GM18868 (cell line): ENCODE data around the gene C11orf97.
"Not testable (repeated sequence)": the region's sequence is repeated elsewhere in the genome, so short reads cannot be mapped to it uniquely, and the experiment has no call there.

ENCODE experiments used
- ATAC-seq: cut with Tn5 transposase; IDR thresholded peaks from one replicate; pipeline ENCODE4 v1.9.1; 2021; ENCODE audit warnings: mild to moderate bottlenecking, moderate library complexity; ENCODE audit not compliant: unreplicated experiment

Gene C11orf97

DNA sequence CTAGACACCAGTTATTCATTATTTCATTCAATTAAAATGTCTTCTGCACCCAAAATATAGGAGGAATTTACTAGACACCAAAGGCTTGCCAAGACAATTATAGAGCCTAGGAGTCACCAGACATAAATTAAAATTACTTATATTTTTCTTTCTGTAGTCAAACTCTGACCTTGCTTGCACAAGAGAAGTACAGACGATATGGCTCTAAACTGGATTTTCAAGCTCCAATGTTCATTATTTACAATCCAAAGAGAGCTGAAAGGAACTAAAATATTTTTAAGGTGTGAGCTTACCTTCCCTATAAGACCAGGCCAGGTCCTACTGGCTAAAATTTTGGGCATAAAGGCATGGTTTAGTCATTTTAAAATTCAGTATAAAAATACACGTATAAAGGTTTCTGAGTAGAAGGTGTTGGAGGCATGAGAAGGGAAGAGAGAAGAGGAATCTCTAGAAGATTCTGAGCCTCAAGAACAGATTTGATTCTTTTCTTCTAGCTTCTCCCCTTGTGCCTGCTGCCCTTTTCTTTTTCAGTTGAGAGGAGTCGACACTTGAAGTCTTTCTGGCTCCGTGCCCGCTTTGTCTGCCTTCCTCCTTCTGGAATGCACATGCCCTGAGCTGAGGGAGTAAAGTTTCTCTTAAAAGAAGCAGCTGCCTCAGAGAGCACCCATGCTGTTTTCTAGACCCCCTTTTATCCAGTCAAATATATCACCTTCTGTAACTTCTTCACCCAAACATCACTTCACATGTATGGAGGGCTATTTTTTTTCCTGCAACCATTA lies 13.5 kb downstream of the C11orf97 start:
- ATAC-seq = no peak

DNA sequence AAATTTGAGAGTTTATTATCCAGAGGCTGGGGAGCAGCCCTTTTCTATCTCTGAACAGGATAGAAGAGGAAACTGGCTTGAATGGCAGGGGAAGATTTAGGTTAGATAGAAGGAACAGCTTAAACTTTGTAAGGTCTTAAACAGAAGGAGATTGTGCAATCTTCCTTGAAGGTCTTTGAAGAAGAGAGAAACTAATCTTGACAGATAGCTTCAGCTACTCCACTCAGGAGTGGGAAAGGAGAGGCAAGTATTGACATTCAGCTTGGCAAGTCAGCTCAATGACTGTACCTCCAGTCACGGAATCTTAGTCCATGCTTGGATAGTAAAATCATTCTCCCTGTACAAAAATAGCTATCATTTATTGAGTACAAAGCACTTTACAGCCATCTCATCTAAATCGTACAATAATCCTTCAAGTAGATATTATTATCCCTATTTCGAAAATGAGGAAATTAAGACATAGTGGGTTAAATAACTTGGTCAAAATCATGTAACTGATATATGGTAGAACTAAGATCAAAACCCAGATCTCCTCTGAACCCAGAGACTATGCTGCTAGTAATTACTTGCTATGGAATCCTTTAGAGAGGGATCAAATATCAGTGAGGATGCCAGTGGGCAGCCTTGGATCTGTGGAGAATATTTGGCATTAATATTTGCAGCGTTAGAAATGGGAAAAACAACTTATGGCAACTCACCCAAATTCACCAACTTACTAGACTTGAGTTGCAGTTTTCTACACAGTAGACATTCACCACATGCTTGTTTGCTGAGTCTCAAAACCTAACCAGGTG lies 14.6 kb downstream of the C11orf97 start:
- ATAC-seq = no peak

DNA sequence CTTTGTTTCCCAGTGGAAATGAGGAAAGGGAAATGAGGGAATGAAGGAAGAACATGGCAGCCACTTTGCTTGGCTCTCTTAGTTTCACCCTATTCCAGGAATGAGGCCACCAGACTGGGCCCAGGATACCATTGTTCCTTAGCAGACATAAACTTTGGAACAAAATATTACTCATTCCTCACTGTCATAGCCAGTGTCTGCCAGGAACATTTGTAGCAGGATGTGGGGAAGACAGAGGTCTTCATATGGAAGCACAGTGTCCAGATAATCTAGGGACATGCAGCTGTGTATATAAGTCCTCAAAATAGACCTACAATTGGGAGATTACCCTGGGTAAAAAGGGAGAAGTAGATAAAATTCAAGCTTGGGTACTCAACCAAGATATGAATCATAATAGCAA lies 16.3 kb downstream of the C11orf97 start:
- ATAC-seq = no peak

DNA sequence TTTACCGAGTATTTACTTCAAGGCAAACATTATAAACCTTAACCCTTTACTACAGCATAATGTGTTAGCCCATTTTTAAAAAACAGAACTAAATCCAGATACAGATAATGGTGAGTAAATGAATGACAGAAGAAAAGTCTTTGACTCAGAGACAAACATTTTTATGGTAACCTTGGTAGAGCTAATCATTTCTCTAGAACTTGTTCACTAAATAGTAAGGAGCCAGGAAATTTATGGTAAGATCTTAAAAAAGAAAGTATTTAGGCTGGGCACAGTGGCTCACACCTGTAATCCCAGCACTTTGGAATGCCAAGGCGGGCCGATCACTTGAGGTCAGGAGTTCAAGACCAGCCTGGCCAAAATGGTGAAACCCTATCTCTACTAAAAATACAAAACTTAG lies 19.9 kb downstream of the C11orf97 start:
- no peak for ATAC-seq

DNA sequence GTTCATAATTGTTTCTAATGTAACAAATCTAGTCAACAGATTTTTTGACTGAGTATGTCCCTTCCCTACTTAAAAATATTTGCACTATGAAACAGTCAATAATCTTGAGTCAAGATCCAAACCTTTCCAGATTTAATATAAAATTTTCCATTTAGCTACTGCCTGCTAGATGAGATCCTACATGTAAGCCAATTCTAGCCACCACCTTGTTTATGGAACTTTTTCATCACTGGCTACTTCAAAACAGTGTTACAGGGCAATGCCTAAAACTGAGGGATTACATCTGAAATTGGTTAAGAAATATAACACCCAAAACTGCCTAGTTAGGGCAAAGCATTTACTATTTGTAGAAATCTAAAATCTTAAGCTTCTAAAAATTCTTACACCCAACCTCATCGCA lies 20.9 kb downstream of the C11orf97 start:
- no peak for ATAC-seq

DNA sequence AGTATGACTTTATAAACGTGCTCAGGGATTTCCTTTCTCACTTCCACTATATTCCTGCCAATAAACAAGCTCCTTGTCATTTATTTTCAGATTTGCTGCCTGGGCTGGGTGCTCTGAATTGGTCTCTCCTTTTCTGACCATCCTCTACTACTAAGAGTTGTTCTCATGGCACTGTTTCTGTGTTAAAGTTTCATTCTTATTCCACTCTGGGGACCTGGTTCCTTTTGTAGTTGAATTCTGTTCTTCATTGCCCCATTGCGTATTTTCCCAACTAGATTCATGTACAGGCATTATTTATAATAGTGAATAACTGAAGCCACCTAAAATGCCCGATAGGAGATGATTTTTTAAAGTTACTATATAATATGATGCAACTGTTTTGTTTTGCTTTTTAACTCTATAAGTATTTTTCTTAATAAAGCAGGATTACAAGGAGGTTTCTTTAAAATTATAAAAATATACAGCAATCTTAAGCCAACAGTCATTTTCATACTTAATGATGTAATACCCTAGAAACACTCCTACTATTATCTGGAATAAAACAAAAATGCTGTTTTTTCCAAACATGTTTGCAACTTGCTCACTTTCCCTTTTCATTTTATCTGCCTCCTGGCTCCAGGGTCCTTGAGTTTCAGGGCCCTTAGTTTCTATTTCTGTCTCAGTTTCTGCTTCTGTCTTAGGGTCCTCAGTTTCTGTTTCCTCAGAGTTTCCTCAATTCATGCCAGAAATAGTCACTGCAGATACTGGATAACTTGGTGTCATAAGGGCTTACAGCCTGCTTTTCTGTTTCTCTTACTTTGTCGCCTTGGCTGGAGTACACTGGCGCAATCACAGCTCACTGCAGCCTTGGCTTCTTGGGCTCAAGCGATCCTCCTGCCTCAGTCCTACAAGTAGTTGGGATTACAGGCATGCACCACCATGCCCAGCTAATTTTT lies 21.7 kb downstream of the C11orf97 start:
- no peak for ATAC-seq

DNA sequence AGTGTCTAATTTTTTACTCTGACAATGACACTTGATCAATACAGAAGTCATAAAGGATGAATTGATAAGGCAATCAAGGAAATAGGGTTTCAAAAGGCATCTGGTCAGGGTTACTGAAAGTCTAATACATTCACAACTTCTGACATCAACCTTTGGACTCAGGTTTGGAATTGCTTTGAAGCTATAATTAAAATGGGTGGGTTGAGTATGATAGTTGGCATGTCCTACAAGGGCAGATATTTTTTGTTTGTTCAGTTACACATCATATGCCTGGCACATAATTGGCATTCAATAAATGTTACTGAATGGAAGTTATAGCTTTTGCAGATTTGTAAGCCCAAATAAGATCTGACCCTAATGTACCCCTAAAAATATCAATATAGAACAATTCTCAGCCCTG lies 24.1 kb downstream of the C11orf97 start:
- no peak for ATAC-seq

- ATAC-seq = no peak
Measured at GRCh38 chr11:94537031-94537600, 24.9 kb downstream of the C11orf97 start.

DNA sequence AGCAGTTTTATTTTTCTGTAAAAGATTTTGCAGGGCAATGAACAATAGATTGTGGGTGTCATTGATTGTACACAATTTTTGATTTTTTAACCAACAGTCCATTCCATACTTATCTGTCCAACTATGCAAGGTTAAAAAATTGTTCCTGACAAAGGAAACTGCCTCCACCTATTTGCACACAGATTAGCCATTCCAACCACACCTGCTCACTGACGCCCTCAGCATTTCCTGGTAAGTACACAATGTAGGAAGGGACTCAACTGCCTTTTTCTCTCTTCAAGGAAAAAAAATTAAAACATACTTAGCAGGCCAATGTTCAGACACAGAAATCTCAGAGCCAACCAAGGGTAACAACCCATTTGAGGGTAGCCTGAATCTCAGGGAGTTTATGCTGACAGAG lies 27.2 kb downstream of the C11orf97 start:
- ATAC-seq = no peak

DNA sequence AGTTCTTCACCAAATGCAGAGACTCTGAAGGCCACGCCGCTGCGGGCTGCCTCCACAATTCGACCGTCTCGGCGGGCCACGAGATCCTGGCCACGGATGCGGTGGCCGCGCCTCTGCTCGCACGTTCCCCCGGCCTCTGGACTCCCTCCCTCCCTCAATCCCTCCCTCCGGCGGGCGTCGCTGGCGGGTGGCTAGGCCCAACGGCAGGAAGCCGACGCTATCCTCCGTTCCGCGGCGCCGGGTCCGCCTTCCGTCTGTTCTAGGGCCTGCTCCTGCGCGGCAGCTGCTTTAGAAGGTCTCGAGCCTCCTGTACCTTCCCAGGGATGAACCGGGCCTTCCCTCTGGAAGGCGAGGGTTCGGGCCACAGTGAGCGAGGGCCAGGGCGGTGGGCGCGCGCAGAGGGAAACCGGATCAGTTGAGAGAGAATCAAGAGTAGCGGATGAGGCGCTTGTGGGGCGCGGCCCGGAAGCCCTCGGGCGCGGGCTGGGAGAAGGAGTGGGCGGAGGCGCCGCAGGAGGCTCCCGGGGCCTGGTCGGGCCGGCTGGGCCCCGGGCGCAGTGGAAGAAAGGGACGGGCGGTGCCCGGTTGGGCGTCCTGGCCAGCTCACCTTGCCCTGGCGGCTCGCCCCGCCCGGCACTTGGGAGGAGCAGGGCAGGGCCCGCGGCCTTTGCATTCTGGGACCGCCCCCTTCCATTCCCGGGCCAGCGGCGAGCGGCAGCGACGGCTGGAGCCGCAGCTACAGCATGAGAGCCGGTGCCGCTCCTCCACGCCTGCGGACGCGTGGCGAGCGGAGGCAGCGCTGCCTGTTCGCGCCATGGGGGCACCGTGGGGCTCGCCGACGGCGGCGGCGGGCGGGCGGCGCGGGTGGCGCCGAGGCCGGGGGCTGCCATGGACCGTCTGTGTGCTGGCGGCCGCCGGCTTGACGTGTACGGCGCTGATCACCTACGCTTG lies 31.7 kb downstream of the C11orf97 start, which contains the start of gene FUT4:
Gene FUT4, plus strand, starts transcription at position 227 of the 951 bp plus-strand sequence. Its CDS starts 213 bp downstream, at position 440.
- peak; percentile 80 for ATAC-seq

- ATAC-seq = no peak
Measured at GRCh38 chr11:94544646-94545263, 32.5 kb downstream of the C11orf97 start.

GRCh38 chr11:94545264-94546161 lies 33.3 kb downstream of the C11orf97 start:
- no peak for ATAC-seq

- ATAC-seq = no peak
Measured at GRCh38 chr11:94546162-94546470, 33.9 kb downstream of the C11orf97 start.

- ATAC-seq = no peak
Measured at GRCh38 chr11:94546886-94547285, 34.6 kb downstream of the C11orf97 start.

GRCh38 chr11:94549146-94549545 lies 36.9 kb downstream of the C11orf97 start:
- ATAC-seq = no peak

GRCh38 chr11:94550513-94550912 lies 38.3 kb downstream of the C11orf97 start:
- ATAC-seq = peak; percentile 58

GRCh38 chr11:94553938-94554337 lies 41.7 kb downstream of the C11orf97 start:
- ATAC-seq = no peak

DNA sequence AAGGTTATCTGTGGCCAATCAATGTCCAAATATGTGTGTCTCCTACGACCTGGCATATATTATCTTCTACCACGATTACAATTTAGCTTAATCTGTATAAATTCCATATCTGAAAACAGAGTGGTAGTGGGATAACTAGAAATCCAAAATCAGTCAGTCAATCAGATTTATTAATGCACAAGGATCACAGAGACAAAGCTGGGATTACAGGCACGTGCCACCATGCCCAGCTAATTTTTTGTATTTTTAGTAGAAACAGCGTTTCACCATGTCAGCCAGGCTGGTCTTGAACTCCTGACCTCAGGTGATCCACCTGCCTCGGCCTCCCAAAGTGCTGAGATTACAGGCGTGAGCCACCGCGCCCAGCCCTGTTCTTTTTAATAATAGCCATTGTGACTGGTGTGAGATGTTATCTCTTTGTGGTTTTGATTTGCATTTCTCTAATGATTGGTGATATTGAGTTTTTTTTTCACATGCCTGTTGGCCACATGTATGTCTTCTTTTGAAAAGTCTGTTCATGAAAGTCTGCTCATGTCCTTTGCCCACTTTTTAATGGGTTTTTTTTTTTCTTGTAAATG lies 43.6 kb downstream of the C11orf97 start:
- not testable (repeated sequence) for ATAC-seq
